Stimulated activated CD4-positive, alpha-beta T cell treated with anti-CD3 and anti-CD28 coated beads, Interleukin-1b, Interleukin-23, amount 100 ng/mL, for 4 hours (primary cell): ENCODE results near the gene NME3.
"Not testable (repeated sequence)": the region's sequence is repeated elsewhere in the genome, so short reads cannot be mapped to it uniquely, and the experiment has no call there.

Experiments
- DNase-seq, 2 donors: peaks; one replicate each; pipeline ENCODE4 v3.0.0-alpha.2; 2020; ENCODE audit warnings: low read depth in 2 of 2

NME3 gene

DNA sequence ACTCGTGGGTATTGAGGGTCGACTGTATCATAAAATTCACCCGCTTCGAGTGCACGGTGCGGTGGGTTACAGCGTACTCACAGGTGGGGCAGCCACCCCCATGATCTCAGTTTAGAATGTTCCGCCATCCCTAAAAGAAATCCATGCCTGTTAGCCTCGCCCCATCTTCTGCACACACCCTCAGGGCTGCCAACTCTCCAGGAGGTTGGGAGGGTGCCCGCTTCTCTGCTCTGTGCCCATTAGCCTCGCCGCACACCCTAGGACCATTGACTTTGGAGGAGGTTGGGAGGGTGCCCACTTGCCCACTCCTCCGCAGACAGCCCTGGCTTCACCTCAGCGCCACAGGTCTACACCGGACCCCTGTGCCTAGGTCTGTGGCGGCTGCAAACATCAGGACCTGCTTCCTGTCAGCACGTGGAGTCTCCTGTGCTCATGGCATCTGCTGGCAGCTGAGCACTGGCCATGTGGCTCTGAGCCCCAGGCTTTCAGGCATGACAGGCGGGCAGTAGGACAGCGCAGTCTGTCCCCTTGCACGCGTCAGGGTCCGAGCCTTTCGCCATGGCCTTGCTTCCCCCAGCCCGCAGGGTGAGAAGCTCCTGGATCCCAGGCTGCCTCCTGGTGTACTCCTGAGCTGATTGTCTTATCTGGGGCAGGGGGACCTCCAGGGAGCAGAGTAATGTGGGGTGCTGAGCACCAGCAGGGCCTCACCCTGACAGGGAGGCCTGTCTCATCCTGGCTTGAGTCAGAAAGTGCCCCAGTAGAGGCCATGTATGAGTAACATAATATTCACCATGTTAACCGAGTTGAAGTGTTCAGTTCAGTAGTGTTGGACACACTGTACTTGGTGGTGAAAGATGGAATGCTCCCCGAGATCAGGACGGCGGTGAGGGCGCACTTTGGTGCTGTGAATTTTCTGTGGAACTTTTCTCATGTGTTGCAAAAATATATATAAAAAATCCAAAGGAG is 21.9 kb downstream of the NME3 start:
- DNase-seq = no peak

DNA sequence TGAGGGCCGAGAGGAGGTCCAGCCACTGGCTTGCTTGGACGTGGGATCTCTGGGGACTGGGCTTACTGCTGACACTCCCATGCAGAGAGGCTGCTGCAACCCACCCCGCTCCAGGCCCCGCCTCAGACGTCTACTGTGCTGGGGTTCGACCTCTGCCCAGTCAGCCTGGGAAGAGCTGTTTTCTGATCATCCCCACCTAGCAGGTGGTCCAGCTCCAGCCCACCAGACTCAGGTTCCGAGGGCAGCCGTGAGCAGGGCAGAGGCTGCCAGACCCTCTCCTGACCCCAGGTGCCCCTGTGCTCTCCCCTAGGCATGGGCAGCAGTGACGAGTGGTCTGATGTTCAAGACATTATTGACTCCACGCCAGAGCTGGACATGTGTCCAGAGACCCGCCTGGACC is 23.4 kb downstream of the NME3 start:
- no peak for DNase-seq

DNA sequence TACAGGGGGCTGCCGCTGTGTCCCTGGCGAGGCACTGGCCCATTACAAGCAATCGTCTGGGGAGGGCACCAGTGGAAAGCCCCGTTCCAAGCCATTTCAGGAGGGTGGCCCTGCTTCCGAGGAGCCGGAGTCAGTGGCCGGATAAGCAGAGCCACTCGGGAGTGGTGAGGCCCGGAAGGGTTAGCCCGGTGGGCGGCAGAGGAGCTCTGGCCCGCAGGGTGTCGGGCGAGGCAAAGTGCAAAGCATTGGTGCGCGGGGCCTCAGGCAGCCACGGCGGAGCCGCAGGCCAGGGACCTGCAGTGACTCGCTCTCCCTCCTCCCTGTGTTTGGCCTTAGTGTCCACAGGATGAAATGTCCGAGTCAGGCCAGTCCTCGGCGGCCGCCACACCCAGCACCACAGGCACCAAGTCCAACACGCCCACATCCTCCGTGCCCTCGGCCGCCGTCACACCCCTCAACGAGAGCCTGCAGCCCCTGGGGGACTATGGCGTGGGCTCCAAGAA is 24.6 kb downstream of the NME3 start:
- DNase-seq = no peak

DNA sequence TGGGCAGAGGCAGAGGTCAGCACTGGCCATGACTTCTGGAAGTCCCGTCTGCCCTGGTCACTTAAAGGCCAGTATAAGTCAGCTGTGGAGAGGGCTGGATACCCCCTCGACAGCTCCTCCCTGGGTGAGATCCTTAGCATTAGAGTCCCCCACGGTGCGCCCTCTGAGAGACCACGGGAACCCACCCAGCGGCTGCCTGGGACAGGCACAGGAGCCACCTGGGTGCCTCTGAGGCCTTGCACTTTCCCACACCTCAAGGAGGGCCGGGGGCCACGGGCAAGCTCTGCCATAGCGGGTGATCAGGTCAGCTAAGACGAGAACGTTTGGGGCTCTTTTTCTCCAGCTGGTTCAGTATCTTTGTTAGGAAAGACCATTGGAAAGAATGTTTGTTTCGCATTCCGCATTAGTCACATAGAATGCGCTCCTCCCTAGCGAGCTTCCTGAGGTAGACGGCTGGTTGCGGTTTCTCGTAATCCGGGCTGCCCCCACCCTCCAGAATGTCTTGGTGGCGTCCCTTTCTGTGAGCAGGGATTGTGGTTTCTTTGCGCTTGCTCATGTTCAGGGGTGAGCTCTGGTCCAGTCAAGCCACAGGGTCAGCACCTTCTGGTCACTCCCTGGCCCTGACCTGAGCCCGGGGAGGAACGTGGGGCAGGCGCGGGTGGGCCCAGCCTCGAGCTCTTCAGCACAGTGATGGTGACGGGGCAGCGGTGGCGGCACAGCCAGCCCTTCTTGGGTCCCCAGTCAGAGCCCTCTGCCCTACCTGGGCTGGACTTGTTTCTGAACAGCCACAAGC is 25.2 kb downstream of the NME3 start:
- DNase-seq = no peak

GRCh38 chr16:1745181-1745899 is 26.0 kb downstream of the NME3 start:
- DNase-seq = no peak

- DNase-seq = no peak
Measured at GRCh38 chr16:1744338-1744840, 27.0 kb downstream of the NME3 start.

DNA sequence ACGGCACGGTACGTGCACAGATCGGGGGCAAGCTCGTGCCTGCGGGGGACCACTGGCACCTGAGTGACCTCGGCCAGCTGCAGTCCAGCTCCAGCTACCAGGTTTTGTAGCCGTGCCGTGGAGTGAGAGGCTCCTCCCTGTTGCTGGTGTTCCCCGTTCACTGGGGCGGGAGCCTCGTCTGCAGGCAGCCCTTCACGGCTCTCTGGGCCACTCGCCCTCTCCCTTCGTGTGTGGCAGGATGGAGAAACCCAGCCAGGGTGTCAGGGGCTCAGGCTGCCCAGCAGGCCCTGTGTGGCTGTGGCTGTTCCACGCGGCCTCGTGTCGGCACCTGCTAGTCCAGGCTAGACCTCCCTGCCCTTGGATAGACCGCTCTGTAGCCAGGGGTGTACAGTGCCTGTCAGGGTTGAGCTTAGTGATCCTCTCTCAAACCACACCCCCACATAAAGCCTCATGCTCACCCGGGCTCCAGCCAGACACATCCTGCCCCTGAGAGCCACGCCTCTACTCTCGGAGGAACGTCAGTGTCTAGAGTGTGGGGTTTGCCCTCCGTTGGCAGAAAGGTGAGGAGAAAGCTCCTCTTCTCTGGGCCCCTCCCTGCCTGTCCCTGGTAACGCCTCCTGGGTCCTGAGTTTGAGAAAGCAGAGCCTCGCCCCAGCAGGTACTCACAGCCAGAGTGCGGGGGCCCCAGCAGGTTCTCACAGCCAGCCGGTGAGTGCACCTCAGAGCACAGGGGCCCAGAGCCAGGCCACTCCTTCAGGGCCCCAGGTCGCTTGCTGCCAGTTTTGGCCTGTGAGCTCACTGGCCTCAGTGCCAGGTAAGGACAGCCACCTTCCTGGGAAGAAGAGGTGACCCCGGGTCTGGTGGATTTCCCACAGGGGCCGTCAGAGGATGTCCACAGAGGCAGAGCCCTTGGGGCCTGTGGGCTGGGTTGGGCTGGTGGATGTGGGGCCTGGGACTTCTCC is 27.7 kb downstream of the NME3 start:
- DNase-seq = no peak

DNA sequence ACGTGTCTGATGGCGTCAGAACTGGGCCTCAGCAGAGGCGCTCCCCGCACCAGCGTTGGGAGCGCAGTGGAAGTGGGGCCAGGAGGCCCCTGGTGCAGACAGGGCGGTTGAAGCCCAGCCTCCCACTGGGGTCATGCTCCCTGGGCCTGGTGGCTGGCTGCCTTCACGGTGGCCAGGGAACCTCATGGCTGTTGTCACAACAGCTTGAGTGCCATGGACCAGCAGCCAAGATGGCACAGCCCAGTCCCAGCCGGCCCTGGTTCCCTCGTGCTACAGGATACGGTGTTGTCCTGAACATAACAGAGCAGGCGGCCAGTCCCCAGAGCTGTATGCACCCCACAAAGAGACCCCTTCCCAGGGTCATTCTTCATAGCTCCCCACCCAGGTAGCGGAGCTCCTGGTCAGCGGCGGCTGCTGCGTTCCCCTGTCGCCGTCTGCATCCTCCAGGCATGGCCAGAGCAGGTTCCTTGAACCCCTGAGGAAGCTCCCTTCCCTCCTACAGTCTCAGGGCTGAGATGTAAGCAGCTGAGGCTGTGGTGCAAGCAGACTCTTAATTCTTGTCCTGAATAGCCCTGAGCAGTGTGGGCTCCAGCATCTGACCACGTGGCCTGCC is 29.7 kb downstream of the NME3 start:
- no peak for DNase-seq

- no peak for DNase-seq
Measured at GRCh38 chr16:1740781-1741490, 30.4 kb downstream of the NME3 start.

DNA sequence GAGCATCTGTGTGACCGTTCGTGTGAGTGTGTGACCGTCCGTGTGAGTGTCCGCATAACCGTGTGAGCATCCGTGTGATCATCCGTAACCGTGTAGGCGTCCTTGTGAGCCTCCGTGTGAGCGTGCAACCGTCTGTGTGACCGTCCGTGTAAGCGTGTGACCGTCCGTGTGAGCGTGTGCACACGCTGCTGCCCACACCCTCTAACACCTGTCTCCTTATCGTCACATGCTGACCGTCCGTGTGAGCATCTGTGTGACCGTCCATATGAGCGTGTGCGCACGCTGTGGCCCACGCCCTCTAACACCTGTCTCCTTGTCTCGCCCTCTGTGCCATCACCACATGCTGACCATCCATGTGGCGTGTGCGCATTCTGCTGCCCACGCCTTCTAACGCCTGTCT is 31.1 kb downstream of the NME3 start:
- DNase-seq = no peak

GRCh38 chr16:1734816-1735215 is 36.5 kb downstream of the NME3 start:
- no peak for DNase-seq

- no peak for DNase-seq
Measured at GRCh38 chr16:1734123-1734522, 37.2 kb downstream of the NME3 start.

GRCh38 chr16:1732551-1732987 is 38.8 kb downstream of the NME3 start:
- not testable (repeated sequence) for DNase-seq

DNA sequence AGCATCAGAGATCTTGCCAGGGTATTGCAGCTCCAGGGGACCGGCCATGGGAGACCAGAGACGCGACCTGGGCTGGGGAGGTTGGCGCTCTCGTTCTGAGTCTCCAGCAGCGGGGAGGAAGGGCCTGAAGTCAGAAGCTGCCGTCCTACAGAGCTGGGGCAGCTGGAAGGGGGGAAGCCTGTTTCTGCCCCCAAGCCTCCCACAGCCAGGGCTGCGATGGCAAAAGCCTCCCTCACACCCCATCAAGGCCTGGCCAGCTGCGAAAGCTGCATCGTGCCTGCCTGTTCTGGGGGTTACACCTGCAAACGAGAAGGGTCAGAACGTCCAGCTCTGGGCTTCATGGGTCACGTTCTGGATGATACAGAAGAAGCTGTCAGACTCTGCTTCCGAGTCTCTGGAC is 39.3 kb downstream of the NME3 start:
- DNase-seq = no peak

DNA sequence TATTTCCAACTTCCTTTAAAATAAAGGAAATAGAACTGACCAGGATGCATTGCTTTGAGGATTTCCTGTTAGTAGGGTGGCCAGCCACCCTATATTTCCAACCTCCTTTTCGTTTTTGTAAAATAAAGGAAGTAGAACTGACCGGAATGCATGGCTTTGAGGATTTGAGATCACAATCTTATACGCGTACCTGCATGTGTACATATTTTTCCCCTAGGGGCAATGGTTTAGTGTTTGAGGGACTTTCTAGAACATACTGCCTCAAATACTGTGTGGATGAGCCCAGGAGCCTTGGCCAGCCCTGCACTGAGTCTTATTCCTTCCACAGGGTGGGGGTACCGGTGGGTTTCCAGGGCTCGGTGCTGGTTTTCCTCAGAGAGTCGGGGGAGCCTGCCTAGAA is 39.7 kb downstream of the NME3 start:
- no peak for DNase-seq

GRCh38 chr16:1731073-1731472 is 40.3 kb downstream of the NME3 start:
- DNase-seq = no peak

GRCh38 chr16:1729445-1729844 is 41.9 kb downstream of the NME3 start:
- DNase-seq = no peak

DNA sequence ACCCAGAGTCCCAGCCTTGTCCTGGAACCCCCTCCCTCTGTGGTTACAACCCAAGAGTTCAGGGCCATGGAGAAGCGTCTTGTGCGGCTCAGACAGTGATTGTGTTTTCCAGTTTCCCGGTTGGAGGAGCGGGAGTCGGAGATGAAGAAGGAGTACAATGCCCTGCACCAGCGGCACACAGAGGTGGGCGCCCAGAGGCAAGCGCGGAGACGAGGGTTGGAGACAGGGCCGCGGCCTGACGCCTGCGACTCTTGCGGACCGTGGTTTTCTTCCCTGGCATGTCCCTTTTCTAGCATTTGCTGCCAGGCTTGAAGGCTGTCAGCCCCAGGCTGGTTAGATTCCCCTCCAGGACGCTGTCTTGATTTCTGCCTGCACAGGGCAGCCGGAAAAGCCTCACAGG is 42.3 kb downstream of the NME3 start:
- DNase-seq = no peak
